ENCODE data around the gene WNT16.

DNA sequence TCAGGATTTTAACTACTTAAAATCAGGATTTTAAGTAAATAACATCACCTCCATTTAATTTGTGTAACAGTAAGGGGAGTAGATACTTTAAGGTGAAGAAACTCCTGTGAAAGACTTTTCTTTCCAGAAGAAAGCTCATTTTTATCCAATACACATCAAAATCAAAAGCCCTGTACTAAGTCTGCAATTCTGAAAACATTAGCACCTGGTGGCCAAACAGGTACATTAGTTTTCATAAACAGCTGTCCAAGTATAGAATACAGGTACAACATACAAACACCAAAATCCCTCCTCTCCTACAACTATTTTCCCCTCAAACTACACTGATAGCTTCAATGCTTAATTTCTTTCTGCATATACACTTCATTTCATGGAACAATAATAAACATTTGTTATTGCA is 44.4 kb downstream of the WNT16 start:
- TF ChIP-seq FOXK2 (IDR thresholded peaks at IDR 0.05), result no peak
- no peak for TF ChIP-seq BHLHE40 (IDR thresholded peaks at IDR 0.05; ENCODE audit: borderline replicate concordance)
- TF ChIP-seq FOXM1 (IDR thresholded peaks at IDR 0.05; ENCODE audit: borderline replicate concordance), result no peak
- no peak for TF ChIP-seq TARDBP (IDR thresholded peaks at IDR 0.05)
- no peak for TF ChIP-seq SP1 (IDR thresholded peaks at IDR 0.05)
- TF ChIP-seq, protein P1, sequence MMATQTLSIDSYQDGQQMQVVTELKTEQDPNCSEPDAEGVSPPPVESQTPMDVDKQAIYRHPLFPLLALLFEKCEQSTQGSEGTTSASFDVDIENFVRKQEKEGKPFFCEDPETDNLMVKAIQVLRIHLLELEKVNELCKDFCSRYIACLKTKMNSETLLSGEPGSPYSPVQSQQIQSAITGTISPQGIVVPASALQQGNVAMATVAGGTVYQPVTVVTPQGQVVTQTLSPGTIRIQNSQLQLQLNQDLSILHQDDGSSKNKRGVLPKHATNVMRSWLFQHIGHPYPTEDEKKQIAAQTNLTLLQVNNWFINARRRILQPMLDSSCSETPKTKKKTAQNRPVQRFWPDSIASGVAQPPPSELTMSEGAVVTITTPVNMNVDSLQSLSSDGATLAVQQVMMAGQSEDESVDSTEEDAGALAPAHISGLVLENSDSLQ (IDR thresholded peaks at IDR 0.05), result no peak

Data from HEK293T (cell line).